AG09309 (cell line): ENCODE results near the gene INSM2.

Experiments
- DNase-seq: peaks from one replicate; pipeline ENCODE4 v3.0.0-alpha.2; 2010; ENCODE audit warnings: low read depth
- H3K4me3 ChIP-seq: 2 replicates; pipeline ENCODE4 v1.5.1; 2011; ENCODE audit warnings: mild to moderate bottlenecking, low read depth, low read length, moderate library complexity; ENCODE audit not compliant: control insufficient read depth
- TF ChIP-seq, protein P1 (sequence below): IDR thresholded peaks from 2 replicates; pipeline ENCODE4 v1.5.1; 2011; ENCODE audit warnings: mild to moderate bottlenecking, low read depth, low read length, inconsistent platforms; ENCODE audit not compliant: insufficient read depth, control insufficient read depth; ENCODE audit errors: missing control alignments

Gene INSM2

GRCh38 chr14:35506461-35506860 is 27.5 kb upstream of the INSM2 start:
- no peak for DNase-seq
- H3K4me3 ChIP-seq: no peak overlapping the region
- TF ChIP-seq, protein P1, sequence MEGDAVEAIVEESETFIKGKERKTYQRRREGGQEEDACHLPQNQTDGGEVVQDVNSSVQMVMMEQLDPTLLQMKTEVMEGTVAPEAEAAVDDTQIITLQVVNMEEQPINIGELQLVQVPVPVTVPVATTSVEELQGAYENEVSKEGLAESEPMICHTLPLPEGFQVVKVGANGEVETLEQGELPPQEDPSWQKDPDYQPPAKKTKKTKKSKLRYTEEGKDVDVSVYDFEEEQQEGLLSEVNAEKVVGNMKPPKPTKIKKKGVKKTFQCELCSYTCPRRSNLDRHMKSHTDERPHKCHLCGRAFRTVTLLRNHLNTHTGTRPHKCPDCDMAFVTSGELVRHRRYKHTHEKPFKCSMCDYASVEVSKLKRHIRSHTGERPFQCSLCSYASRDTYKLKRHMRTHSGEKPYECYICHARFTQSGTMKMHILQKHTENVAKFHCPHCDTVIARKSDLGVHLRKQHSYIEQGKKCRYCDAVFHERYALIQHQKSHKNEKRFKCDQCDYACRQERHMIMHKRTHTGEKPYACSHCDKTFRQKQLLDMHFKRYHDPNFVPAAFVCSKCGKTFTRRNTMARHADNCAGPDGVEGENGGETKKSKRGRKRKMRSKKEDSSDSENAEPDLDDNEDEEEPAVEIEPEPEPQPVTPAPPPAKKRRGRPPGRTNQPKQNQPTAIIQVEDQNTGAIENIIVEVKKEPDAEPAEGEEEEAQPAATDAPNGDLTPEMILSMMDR: no peak

DNA sequence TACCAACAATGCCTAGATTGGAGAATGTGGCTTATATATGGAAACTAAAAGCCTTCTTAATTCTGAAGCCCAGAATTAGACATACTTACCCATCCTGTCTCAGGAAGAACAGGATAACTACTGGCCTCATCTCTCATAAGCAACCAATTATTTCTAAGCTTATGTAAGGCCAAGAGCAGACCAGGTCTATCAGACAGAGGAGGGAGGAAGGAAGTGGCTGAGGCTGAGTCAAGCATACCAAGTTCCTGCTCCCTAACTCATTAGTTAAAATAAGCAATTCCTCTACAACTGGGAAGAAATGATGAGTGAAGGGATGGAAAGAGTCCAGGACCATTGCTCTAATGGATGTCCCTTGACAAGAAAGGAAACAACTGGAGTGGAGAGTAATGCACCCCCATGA is 27.0 kb upstream of the INSM2 start:
- no peak overlapping the region for H3K4me3 ChIP-seq
- no peak for DNase-seq
- TF ChIP-seq, protein P1: no peak

DNA sequence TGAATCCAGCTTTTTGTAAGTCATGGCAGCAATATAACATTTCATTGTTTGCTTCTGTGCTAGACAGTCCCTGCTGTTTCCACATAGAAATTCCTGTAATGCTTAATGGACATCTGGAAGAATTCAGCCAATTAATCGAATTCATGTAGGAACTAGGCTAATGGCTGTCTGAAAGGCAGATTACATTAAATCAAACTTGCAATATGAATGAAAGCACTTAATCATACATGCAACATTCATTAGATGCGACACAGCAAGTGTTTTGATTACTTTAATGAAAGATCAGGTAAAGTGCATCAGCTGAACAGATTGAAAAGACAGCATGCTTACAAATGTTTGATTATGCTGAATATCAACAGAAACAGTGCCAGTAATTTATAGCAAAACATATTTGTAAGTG is 24.1 kb upstream of the INSM2 start:
- no peak for DNase-seq
- TF ChIP-seq, protein P1: no peak

DNA sequence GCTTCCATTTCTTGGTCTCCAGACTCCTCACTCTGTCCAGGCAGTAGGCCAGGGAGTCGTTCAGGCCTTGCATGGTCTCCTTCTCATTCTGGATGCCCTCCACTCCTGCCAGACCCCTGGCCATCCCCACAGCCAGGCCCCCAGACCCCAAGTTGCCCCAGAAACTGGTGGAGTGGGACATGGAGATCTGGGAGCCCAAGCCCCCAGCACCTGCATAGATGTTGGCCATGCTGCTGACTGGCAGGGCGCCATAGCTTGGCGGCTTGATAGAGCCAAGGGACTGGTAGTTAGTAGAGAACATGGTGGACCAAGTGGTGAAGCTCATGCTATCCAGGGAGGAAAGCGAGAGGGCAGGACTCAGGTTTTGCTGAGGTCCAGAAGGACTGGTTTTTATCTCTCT is 21.2 kb upstream of the INSM2 start:
- TF ChIP-seq, protein P1: no peak
- no peak for DNase-seq
- H3K4me3 ChIP-seq: no peak overlapping the region

More for the DNA sequence above, 24.1 kb upstream of the INSM2 start:
- H3K4me3 ChIP-seq: no peak overlapping the region

DNA sequence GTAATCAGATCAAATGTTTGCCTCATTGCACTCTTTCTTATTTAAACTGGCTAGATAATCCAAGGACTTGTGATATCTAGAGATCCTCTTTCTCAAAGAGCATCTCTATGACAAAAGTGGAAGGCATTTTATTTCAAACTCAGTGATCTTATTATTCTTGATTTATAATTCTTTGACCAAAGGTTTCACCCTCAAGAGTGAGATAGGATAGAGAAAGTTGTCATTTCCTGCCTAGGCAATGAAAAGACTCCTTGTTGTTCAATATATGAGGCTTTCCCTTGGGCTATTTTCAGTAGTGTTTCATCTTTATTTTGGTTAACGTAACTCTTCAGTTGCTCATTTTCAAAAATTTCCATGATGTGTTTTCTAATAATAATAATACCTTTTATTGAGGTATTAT is 18.0 kb upstream of the INSM2 start:
- H3K4me3 ChIP-seq: no peak overlapping the region
- TF ChIP-seq, protein P1: no peak
- no peak for DNase-seq

DNA sequence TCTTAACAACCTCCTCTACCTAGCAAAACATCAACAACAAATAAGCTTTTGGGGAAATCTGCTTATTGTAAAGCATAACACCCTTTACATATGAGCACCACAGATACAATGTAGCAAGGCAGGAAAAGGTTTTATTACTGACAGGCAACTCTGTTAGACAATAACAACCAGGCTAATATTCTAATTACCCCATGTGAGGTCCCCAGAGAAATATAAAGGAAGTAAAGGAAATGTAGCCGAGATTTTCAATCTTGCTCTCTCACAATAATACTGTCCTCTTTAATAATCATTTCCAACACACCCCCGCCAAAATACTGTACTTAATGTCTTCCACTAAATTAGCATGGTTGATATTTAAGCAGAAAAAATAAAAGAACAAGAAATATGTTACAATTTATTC is 14.0 kb upstream of the INSM2 start:
- DNase-seq: no peak
- no peak overlapping the region for H3K4me3 ChIP-seq
- TF ChIP-seq, protein P1: no peak

DNA sequence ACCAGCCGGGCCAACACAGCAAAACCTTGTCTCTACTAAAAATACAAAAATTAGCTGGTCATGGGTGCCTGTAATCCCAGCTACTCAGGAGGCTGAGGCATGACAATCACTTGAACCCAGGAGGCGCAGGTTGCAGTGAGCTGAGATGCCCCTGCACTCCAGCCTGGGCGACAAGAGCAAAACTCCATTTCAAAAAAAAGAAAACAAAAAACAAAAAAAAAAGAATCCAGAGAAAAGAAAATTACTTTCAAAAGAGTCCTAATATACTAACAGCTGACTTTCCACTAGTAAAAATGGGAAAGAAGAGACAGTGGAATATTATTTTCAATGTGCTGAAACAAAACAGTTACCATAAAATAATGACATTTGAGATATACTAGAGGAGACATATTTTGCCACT is 8.3 kb upstream of the INSM2 start:
- no peak for DNase-seq
- TF ChIP-seq, protein P1: no peak
- H3K4me3 ChIP-seq: no peak overlapping the region
